A549 (cell line): ENCODE results near the gene ACTR3. TPM values are rescaled to one million over a fixed set of nuclear protein-coding genes. Genes with fewer than 3 reads are reported as not detected.

Source experiments
- ATAC-seq, 2 experiments: fragments of 200-7000 bp in 1 of 2; fragments of >200 bp in 1 of 2; cut with Nextera tagmentation in 1 of 2; cut with Tn5 transposase in 1 of 2; 3 replicates each; pipeline versions ENCODE4 v1.8.0 to v1.9.1; 2018 to 2020; ENCODE audit warnings: mild to moderate bottlenecking in 1 of 2, moderate library complexity in 1 of 2
- CTCF ChIA-PET: fragments of 300-600 bp; sonication (Branson Sonifier 250); formaldehyde crosslinking; extraction: SDS; loops from one replicate; lab custom pipeline; 2021; ENCODE audit warnings: antibody characterized with exemption, inconsistent platforms; lab: Yijun Ruan, JAX
- POLR2A ChIA-PET: fragments of 350-600 bp; formaldehyde crosslinking; extraction: SDS; loops from one replicate; lab custom pipeline; 2021; ENCODE audit warnings: antibody characterized with exemption, inconsistent platforms; lab: Yijun Ruan, JAX
- DNase-seq, 2 experiments: peaks; one replicate each; pipeline versions ENCODE4 v3.0.0 to v3.0.0-alpha.2; 2011 to 2016; ENCODE audit warnings: low read depth in 1 of 2, low spot score in 1 of 2
- FAIRE-seq: peaks from 2 replicates; lab custom pipeline; 2011; peaks lifted over from hg19 to GRCh38; lab: Jason Lieb, UNC
- H3K27ac ChIP-seq, 2 experiments: fragments of >200 bp; sonication (Bioruptor Twin); formaldehyde crosslinking; 3 replicates each; pipeline ENCODE4 v1.5.1; 2016 to 2017
- H3K4me1 ChIP-seq: fragments of >200 bp; sonication (Bioruptor Twin); formaldehyde crosslinking; 3 replicates; pipeline ENCODE4 v1.6.1; 2016
- H3K4me2 ChIP-seq: fragments of >200 bp; sonication (Bioruptor Twin); formaldehyde crosslinking; 3 replicates; pipeline ENCODE4 v1.6.1; 2016
- H3K4me3 ChIP-seq: fragments of >200 bp; sonication (Bioruptor Twin); formaldehyde crosslinking; 3 replicates; pipeline ENCODE4 v1.5.1; 2016
- H3K9me3 ChIP-seq: fragments of >200 bp; sonication (Bioruptor Twin); formaldehyde crosslinking; 3 replicates; pipeline ENCODE4 v1.6.1; 2016
- CEBPB ChIP-seq, 2 experiments: fragments of >200 bp in 1 of 2; sonication (Bioruptor Twin) in 1 of 2; formaldehyde crosslinking in 1 of 2; IDR thresholded peaks; 2 replicates each; pipeline ENCODE4 v1.6.1; 2012 to 2016
- CHD2 ChIP-seq: fragments of 150-350 bp; IDR thresholded peaks from 2 replicates; pipeline ENCODE4 v1.6.1; 2014; ENCODE audit warnings: low read length; ENCODE audit not compliant: partially characterized antibody
- EHF ChIP-seq: fragments of 250-450 bp; sonication (Bioruptor Pico); IDR thresholded peaks from 2 replicates; pipeline ENCODE4 v1.5.0; 2020; ENCODE audit warnings: mild to moderate bottlenecking
- EHMT2 ChIP-seq: fragments of 200-600 bp; sonication (generic); IDR thresholded peaks from 2 replicates; pipeline ENCODE4 v1.6.1; 2016; ENCODE audit warnings: antibody characterized with exemption, low read depth, mild to moderate bottlenecking, moderate library complexity
- FOXS1 ChIP-seq: fragments of 250-450 bp; sonication (Bioruptor Pico); IDR thresholded peaks from 2 replicates; pipeline ENCODE4 v1.5.0; 2020; ENCODE audit warnings: mild to moderate bottlenecking, moderate library complexity
- HOXA7 ChIP-seq: fragments of 250-450 bp; sonication (Bioruptor Pico); IDR thresholded peaks from 2 replicates; pipeline ENCODE4 v1.5.0; 2020; ENCODE audit warnings: mild to moderate bottlenecking, moderate library complexity
- HOXB13 ChIP-seq: fragments of 250-450 bp; sonication (Bioruptor Pico); IDR thresholded peaks from 2 replicates; pipeline ENCODE4 v1.5.0; 2020; ENCODE audit warnings: low read depth, mild to moderate bottlenecking, moderate library complexity
- HOXB5 ChIP-seq: fragments of 250-450 bp; sonication (Bioruptor Pico); IDR thresholded peaks from 2 replicates; pipeline ENCODE4 v1.5.0; 2020; ENCODE audit warnings: mild to moderate bottlenecking, moderate library complexity
- KDM1A ChIP-seq: fragments of 200-600 bp; sonication (generic); IDR thresholded peaks from 2 replicates; pipeline ENCODE4 v1.6.1; 2016; ENCODE audit warnings: low read depth, mild to moderate bottlenecking
- MAFK ChIP-seq: fragments of 450-650 bp; IDR thresholded peaks from 2 replicates; pipeline ENCODE4 v1.6.1; 2014; ENCODE audit not compliant: partially characterized antibody
- MAZ ChIP-seq: fragments of 150-350 bp; IDR thresholded peaks from 2 replicates; pipeline ENCODE4 v1.6.1; 2014; ENCODE audit warnings: antibody characterized with exemption, low read depth, low read length, borderline replicate concordance
- POLR2A ChIP-seq: IDR thresholded peaks from 2 replicates; pipeline ENCODE4 v1.6.1; 2012; ENCODE audit warnings: mild to moderate bottlenecking, low read length
- POLR2AphosphoS2 ChIP-seq: conservative IDR thresholded peaks from 2 replicates; pipeline ENCODE4 v1.6.1; 2012; ENCODE audit warnings: low read length, improper control_type of control experiment, inconsistent platforms
- RAD21 ChIP-seq, 2 experiments: fragments of >200 bp in 1 of 2; sonication (Bioruptor Twin) in 1 of 2; formaldehyde crosslinking in 1 of 2; IDR thresholded peaks in 1 of 2; conservative IDR thresholded peaks in 1 of 2; 2 replicates in 1 of 2; 3 replicates in 1 of 2; pipeline ENCODE4 v1.6.1; 2012 to 2018; ENCODE audit warnings: inconsistent platforms in 1 of 2
- RARB ChIP-seq: fragments of 250-450 bp; sonication (Bioruptor Pico); IDR thresholded peaks from 2 replicates; pipeline ENCODE4 v1.8.0; 2021; ENCODE audit warnings: mild to moderate bottlenecking, moderate library complexity
- RCOR1 ChIP-seq: fragments of 150-350 bp; IDR thresholded peaks from 2 replicates; pipeline ENCODE4 v1.6.1; 2014; ENCODE audit warnings: antibody characterized with exemption, low read length, low read depth
- RNF2 ChIP-seq: fragments of 200-600 bp; sonication (generic); IDR thresholded peaks from 2 replicates; pipeline ENCODE4 v1.6.1; 2016; ENCODE audit warnings: low read depth, mild to moderate bottlenecking, antibody characterized with exemption, moderate library complexity, borderline replicate concordance
- SREBF2 ChIP-seq: fragments of 450-650 bp; IDR thresholded peaks from 2 replicates; pipeline ENCODE4 v1.6.1; 2014; ENCODE audit warnings: mild to moderate bottlenecking, moderate library complexity
- TFCP2L1 ChIP-seq: fragments of 250-450 bp; sonication (Bioruptor Pico); IDR thresholded peaks from 2 replicates; pipeline ENCODE4 v1.5.0; 2021; ENCODE audit warnings: mild to moderate bottlenecking
- WGBS: methylation state at CpG from one replicate; pipeline ENCODE4 v1.1.6; 2017; ENCODE audit errors: missing lambda C conversion rate; 5-methylcytosine and 5-hydroxymethylcytosine counted together
- polyA plus RNA-seq, 4 experiments: library from polyadenylated mRNA; depleted of rRNA in 3 of 4; stranded (reverse); fragments of >200 nt; fragmentation: RNase III in 1 of 4; extraction: RNeasy Plus Mini Kit Qiagen cat#74134 plus additional on column Dnase treatment in 1 of 4; gene quantifications; 2 replicates in 3 of 4; 3 replicates in 1 of 4; pipeline ENCODE4 v1.2.3, GENCODE V29; 2011 to 2017
- TF ChIP-seq, protein P1 (sequence below): fragments of 150-350 bp; IDR thresholded peaks from 2 replicates; pipeline ENCODE4 v1.6.1; 2014; ENCODE audit warnings: low read depth, mild to moderate bottlenecking, low read length
- TF ChIP-seq, protein P2 (sequence below): fragments of 200-600 bp; sonication (generic); IDR thresholded peaks from 2 replicates; pipeline ENCODE4 v1.6.1; 2016; ENCODE audit warnings: antibody characterized with exemption, mild to moderate bottlenecking, moderate library complexity
- TF ChIP-seq, protein P3 (sequence below): IDR thresholded peaks from 2 replicates; pipeline ENCODE4 v1.6.1; 2012
- TF ChIP-seq, protein P4 (sequence below): fragments of 250-450 bp; sonication (Bioruptor Pico); IDR thresholded peaks from 2 replicates; pipeline ENCODE4 v1.5.0; 2021; ENCODE audit warnings: mild to moderate bottlenecking, moderate library complexity, borderline replicate concordance

ACTR3 gene
- polyA plus RNA-seq, 2 of the 4 experiments (the other 2 are of a cell fraction): 359 to 412 TPM

DNA sequence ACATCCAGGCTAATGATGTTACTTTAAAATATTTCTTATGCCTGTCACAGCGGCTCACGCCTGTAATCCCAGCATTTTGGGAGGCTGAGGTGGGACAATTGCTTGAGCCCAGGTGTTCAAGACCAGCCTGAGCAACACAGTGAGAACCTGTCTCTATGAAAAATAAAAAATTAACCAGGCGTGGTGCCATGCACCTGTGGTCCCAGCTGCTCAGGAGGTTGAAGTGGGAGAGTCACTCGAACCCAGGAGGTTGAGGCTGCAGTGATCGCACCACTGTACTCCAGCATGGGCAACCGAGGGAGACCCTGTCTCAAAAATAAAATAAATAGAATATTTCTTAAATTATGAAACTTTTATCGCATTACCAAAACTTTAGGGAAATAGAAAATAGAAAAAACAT lies 28.1 kb upstream of the ACTR3 start:
- ChIA-PET CTCF (interaction anchor here (1.3 kb wide), 1 partner anchor 45 kb away, joined by 3 read pairs; no protein-coding TSS in a partner anchor), POLR2A (no interaction called here)
- no peak for DNase-seq
- Histone ChIP-seq H3K27ac (no peak overlapping the region), H3K4me2 (no peak overlapping the region), H3K4me1 (peaks cover 11% of the 10 kb centered on the region), H3K4me3 (no peak overlapping the region), H3K9me3 (no peaks in the 10 kb centered on the region)
- TF ChIP-seq MAZ (no peak), TFCP2L1 (CRISPR knock-in tag) (no peak), HOXA7 (CRISPR knock-in tag) (no peak), KDM1A (no peak), RAD21 (conservative IDR thresholded peaks at IDR 0.05 in 1 of 2, IDR thresholded peaks at IDR 0.05 in 1 of 2) (no peak), EHMT2 (no peak), RNF2 (no peak), CEBPB (IDR thresholded peaks at IDR 0.05) (no peak), FOXS1 (no peak), EHF (CRISPR knock-in tag) (no peak)
- TF ChIP-seq, protein P1, sequence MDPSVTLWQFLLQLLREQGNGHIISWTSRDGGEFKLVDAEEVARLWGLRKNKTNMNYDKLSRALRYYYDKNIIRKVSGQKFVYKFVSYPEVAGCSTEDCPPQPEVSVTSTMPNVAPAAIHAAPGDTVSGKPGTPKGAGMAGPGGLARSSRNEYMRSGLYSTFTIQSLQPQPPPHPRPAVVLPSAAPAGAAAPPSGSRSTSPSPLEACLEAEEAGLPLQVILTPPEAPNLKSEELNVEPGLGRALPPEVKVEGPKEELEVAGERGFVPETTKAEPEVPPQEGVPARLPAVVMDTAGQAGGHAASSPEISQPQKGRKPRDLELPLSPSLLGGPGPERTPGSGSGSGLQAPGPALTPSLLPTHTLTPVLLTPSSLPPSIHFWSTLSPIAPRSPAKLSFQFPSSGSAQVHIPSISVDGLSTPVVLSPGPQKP: no peak
- WGBS: 76% methylated on average over 7 of the region's 7 CpGs
- no peak for FAIRE-seq
- no peak for ATAC-seq

DNA sequence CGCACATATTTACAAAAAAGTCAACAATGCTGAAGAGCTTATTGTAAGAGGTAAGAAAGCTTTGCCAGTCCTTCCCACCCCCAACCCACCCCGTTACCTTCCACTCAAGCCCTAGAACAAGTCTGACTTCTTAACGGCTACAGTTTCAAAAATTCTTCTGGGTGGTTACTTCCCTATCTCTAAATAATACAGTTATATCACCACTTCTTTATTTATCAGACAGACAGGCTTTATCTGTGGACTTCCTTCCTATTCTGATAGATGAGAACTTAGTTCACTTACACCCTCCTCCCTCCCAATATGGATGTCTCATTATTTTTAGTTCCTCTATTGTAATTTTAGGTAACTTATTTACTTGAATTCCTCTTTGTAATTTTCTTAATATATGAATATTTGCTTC lies 26.7 kb upstream of the ACTR3 start:
- Histone ChIP-seq H3K4me1 (peaks cover 11% of the 10 kb centered on the region), H3K9me3 (no peaks in the 10 kb centered on the region), H3K4me3 (no peak overlapping the region), H3K27ac (no peak overlapping the region), H3K4me2 (no peak overlapping the region)
- no peak for ATAC-seq
- no peak for DNase-seq
- no peak for FAIRE-seq
- WGBS: 79% methylated on average over 3 of the region's 3 CpGs
- TF ChIP-seq POLR2A: no peak
- no peak for TF ChIP-seq SREBF2
- TF ChIP-seq MAFK: no peak
- TF ChIP-seq, protein P2, sequence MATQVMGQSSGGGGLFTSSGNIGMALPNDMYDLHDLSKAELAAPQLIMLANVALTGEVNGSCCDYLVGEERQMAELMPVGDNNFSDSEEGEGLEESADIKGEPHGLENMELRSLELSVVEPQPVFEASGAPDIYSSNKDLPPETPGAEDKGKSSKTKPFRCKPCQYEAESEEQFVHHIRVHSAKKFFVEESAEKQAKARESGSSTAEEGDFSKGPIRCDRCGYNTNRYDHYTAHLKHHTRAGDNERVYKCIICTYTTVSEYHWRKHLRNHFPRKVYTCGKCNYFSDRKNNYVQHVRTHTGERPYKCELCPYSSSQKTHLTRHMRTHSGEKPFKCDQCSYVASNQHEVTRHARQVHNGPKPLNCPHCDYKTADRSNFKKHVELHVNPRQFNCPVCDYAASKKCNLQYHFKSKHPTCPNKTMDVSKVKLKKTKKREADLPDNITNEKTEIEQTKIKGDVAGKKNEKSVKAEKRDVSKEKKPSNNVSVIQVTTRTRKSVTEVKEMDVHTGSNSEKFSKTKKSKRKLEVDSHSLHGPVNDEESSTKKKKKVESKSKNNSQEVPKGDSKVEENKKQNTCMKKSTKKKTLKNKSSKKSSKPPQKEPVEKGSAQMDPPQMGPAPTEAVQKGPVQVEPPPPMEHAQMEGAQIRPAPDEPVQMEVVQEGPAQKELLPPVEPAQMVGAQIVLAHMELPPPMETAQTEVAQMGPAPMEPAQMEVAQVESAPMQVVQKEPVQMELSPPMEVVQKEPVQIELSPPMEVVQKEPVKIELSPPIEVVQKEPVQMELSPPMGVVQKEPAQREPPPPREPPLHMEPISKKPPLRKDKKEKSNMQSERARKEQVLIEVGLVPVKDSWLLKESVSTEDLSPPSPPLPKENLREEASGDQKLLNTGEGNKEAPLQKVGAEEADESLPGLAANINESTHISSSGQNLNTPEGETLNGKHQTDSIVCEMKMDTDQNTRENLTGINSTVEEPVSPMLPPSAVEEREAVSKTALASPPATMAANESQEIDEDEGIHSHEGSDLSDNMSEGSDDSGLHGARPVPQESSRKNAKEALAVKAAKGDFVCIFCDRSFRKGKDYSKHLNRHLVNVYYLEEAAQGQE: no peak
- no peak for TF ChIP-seq HOXB5 (CRISPR knock-in tag)
- TF ChIP-seq RARB: no peak
- no peak for TF ChIP-seq TFCP2L1 (CRISPR knock-in tag)
- TF ChIP-seq, protein P3, sequence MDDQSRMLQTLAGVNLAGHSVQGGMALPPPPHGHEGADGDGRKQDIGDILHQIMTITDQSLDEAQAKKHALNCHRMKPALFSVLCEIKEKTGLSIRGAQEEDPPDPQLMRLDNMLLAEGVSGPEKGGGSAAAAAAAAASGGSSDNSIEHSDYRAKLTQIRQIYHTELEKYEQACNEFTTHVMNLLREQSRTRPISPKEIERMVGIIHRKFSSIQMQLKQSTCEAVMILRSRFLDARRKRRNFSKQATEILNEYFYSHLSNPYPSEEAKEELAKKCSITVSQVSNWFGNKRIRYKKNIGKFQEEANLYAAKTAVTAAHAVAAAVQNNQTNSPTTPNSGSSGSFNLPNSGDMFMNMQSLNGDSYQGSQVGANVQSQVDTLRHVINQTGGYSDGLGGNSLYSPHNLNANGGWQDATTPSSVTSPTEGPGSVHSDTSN: no peak
- TF ChIP-seq POLR2AphosphoS2: no peak
- TF ChIP-seq RCOR1: no peak
- TF ChIP-seq, protein P4, sequence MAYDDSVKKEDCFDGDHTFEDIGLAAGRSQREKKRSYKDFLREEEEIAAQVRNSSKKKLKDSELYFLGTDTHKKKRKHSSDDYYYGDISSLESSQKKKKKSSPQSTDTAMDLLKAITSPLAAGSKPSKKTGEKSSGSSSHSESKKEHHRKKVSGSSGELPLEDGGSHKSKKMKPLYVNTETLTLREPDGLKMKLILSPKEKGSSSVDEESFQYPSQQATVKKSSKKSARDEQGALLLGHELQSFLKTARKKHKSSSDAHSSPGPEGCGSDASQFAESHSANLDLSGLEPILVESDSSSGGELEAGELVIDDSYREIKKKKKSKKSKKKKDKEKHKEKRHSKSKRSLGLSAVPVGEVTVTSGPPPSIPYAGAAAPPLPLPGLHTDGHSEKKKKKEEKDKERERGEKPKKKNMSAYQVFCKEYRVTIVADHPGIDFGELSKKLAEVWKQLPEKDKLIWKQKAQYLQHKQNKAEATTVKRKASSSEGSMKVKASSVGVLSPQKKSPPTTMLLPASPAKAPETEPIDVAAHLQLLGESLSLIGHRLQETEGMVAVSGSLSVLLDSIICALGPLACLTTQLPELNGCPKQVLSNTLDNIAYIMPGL: no peak
- no peak for TF ChIP-seq CHD2
- TF ChIP-seq HOXB13 (CRISPR knock-in tag): no peak
- TF ChIP-seq, all 56 proteins: peak for 0
- CTCF ChIA-PET: no interaction called here
- POLR2A ChIA-PET: no interaction called here
